ENCODE data around the gene HDAC2. TPM values are rescaled to one million over a fixed set of nuclear protein-coding genes. Genes with fewer than 3 reads are reported as not detected.
"Not testable (repeated sequence)": the region's sequence is repeated elsewhere in the genome, so short reads cannot be mapped to it uniquely, and the experiment has no call there.

Gene HDAC2
- 104 to 116 TPM (median 104 TPM) in 3 replicates for total RNA-seq
- long read RNA-seq, full-length matches to known transcripts: 104 of 122 reads
- long read RNA-seq, partial matches to known transcripts: 11 of 122 reads
- long read RNA-seq, other reads (novel, unspliced or antisense): 7 of 122 reads

DNA sequence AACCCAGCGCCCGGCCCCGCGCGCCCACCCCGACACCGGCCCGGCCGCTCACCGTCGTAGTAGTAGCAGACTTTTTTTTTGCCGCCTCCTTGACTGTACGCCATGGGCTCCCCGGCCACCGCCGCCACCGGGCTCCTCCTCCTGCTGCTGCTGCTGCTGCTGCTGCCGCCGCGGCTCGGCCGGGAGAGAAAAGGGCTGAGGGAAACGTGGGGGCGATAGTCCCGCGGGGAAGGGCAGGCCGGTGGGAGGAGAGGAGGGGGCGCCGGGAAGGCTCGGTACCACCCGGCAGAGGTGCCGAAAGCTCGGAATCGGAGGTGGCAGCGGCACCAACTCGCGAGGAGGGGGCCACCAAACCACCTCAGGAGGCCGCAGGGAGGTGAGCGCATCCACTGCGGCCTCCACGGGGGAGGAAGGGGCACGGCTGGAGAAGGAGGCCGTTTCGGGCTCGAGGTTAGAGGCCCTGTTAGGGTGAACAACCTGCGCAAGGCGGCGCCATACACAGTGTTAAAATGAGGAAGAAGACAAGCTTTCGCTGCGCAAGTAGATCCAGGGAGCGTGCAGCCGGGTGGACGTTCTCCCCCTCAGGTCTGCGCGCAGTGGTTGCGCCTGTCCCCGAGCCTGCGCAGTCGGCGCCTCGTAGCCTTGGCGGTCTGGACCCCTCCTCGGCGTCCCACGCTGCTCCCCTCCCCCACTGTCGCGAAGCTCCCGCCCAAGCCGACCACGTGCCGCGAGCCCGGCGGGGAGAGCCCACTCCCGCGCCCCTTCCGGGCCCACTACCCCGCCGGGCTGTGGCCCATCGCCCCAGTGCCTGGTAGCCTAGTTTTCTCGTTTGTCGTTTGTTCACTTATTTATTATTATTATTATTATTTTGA lies at the start of gene HDAC2:
TSS of gene HDAC2 (minus strand) at position 344 of the 872 bp plus-strand sequence. CDS start at position 104, 240 bp downstream.
- H3K4me1 Mint-ChIP-seq (ENCODE audit: low read depth): peaks cover 40% of the 10 kb centered on the region
- TF ChIP-seq, protein P1, sequence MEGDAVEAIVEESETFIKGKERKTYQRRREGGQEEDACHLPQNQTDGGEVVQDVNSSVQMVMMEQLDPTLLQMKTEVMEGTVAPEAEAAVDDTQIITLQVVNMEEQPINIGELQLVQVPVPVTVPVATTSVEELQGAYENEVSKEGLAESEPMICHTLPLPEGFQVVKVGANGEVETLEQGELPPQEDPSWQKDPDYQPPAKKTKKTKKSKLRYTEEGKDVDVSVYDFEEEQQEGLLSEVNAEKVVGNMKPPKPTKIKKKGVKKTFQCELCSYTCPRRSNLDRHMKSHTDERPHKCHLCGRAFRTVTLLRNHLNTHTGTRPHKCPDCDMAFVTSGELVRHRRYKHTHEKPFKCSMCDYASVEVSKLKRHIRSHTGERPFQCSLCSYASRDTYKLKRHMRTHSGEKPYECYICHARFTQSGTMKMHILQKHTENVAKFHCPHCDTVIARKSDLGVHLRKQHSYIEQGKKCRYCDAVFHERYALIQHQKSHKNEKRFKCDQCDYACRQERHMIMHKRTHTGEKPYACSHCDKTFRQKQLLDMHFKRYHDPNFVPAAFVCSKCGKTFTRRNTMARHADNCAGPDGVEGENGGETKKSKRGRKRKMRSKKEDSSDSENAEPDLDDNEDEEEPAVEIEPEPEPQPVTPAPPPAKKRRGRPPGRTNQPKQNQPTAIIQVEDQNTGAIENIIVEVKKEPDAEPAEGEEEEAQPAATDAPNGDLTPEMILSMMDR (IDR thresholded peaks at IDR 0.05): peak; percentile 5
- H3K36me3 Mint-ChIP-seq (ENCODE audit: low read depth): no peaks in the 10 kb centered on the region
- H3K27ac Mint-ChIP-seq (ENCODE audit: unreplicated experiment): peak within 1 kb of the TSS; percentile 99
- H3K9me3 Mint-ChIP-seq (ENCODE audit: low read depth): no peaks in the 10 kb centered on the region
- DNase-seq (ENCODE audit: low spot score): peak; percentile 95
- H3K4me3 Mint-ChIP-seq (ENCODE audit: unreplicated experiment): peak within 1 kb of the TSS; percentile 99
- H3K27me3 Mint-ChIP-seq (ENCODE audit: low read depth): no peaks in the 10 kb centered on the region

DNA sequence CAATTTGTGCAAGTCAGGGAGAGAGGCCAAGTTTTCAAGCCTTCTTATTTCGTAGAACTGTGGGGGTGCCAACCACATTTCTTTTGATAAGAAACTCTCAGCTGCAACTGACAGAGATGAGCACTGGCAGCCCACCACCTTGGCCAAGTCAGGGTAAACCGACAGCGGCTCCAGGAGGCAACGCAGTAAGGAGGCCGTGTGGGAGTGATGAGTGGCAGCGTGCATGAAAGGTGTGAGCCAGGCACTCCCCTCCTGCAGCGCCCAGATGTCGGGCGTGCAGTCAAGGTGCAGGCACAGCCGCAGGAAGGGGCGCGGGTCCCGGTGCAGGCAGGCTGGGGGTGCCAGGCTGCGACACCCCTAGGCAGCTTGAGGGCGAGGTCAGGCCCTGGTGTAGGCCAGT lies 49.2 kb upstream of the HDAC2 start:
- TF ChIP-seq, protein P1 (IDR thresholded peaks at IDR 0.05): no peak
- Mint-ChIP-seq H3K4me1 (ENCODE audit: low read depth) (peaks cover 19% of the 10 kb centered on the region), H3K27me3 (ENCODE audit: low read depth) (no peaks in the 10 kb centered on the region), H3K4me3 (ENCODE audit: unreplicated experiment) (no peak overlapping the region), H3K9me3 (ENCODE audit: low read depth) (no peaks in the 10 kb centered on the region), H3K27ac (ENCODE audit: unreplicated experiment) (no peak overlapping the region), H3K36me3 (ENCODE audit: low read depth) (no peaks in the 10 kb centered on the region)
- DNase-seq (ENCODE audit: low spot score): no peak

DNA sequence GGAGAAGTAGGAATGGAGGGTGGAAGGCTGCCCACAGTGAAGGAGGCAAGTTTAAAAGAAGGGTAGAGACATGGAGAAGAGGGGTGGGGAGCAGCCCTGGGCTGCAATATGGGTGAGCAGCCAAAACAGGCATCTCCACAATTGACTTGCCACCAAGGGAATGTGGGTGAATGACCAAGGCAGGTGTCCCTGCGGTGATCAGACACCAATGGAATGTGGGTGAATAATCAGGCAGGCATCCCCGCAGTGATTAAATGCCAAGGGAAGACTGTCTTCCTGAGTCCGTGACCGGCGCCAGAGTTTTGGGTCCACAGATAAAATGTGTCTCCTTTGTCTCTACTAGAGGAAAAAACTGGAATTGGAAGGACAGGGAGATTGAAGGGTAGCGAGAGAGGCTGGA lies 46.2 kb upstream of the HDAC2 start:
- H3K27ac Mint-ChIP-seq (ENCODE audit: unreplicated experiment); DNase-seq (ENCODE audit: low spot score); H3K36me3 Mint-ChIP-seq (ENCODE audit: low read depth); H3K27me3 Mint-ChIP-seq (ENCODE audit: low read depth); H3K9me3 Mint-ChIP-seq (ENCODE audit: low read depth); H3K4me3 Mint-ChIP-seq (ENCODE audit: unreplicated experiment): not testable (repeated sequence)
- H3K4me1 Mint-ChIP-seq (ENCODE audit: low read depth): peaks cover 19% of the 10 kb centered on the region

DNA sequence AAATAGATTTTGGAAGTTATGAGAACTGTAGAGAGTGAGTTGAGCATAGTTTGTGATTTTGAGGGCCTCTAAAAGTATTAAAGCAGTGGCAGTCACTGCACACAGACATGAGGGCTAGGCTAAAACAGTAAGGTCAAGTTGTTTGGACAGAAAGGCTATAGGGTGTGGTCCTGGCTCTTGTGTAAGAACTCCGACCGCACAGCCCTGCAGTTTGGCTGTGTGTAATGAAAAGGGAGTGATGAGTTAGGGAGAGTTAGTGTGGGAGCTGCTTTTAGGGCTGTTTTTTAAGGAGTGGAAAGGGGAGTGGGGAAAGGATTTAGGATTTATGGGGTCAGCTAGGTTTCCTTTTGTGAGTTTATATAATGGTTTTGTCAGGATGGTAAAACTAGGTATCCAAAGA lies 43.2 kb upstream of the HDAC2 start:
- H3K27ac Mint-ChIP-seq (ENCODE audit: unreplicated experiment); H3K9me3 Mint-ChIP-seq (ENCODE audit: low read depth); H3K4me3 Mint-ChIP-seq (ENCODE audit: unreplicated experiment); DNase-seq (ENCODE audit: low spot score); H3K36me3 Mint-ChIP-seq (ENCODE audit: low read depth); H3K27me3 Mint-ChIP-seq (ENCODE audit: low read depth): not testable (repeated sequence)
- H3K4me1 Mint-ChIP-seq (ENCODE audit: low read depth): peaks cover 19% of the 10 kb centered on the region

DNA sequence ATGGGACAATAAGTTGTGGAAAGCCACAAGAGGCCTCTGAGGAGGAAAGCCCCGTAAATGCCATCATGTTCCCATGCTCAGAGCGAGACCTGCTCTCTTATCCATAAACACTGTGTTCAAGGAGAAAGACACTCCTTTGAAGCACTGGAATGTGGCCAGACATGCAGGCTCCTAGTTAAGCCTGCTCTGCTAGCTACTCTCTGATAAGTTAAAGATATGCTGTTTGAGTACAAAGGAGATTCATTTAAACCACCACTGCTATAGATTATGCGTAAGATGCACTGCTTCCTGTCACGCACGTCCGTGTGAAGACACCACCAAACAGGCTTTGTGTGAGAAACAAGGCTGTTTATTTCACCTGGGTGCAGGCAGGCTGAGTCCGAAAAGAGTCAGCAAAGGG lies 40.5 kb upstream of the HDAC2 start:
- not testable (repeated sequence) for H3K27ac Mint-ChIP-seq (ENCODE audit: unreplicated experiment); H3K36me3 Mint-ChIP-seq (ENCODE audit: low read depth); H3K27me3 Mint-ChIP-seq (ENCODE audit: low read depth); DNase-seq (ENCODE audit: low spot score); H3K9me3 Mint-ChIP-seq (ENCODE audit: low read depth); H3K4me3 Mint-ChIP-seq (ENCODE audit: unreplicated experiment)
- peaks cover 14% of the 10 kb centered on the region for H3K4me1 Mint-ChIP-seq (ENCODE audit: low read depth)

DNA sequence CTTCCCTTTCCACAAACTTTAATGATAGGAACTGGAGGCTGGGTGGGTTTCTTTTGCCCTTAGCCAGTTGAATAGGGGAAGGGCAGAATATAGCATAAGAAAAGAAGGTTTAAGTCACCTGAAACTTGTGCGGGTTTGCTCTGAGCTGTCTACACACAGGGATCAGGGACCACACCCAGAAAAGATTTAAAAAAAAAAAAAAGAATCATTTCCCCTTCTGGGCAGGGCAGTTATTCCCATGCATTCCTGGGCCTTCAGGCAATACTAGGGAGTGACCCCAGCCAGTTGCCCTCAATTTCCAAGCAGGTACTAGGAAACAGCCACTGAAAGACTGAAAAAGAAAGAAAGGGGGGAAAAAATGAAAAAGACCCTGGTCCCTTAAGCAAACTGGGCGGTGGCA lies 39.6 kb upstream of the HDAC2 start:
- H3K27ac Mint-ChIP-seq (ENCODE audit: unreplicated experiment): no peak overlapping the region
- peaks cover 10% of the 10 kb centered on the region for H3K4me1 Mint-ChIP-seq (ENCODE audit: low read depth)
- no peak overlapping the region for H3K4me3 Mint-ChIP-seq (ENCODE audit: unreplicated experiment)
- H3K36me3 Mint-ChIP-seq (ENCODE audit: low read depth): no peaks in the 10 kb centered on the region
- TF ChIP-seq, protein P1 (IDR thresholded peaks at IDR 0.05): no peak
- H3K27me3 Mint-ChIP-seq (ENCODE audit: low read depth): no peaks in the 10 kb centered on the region
- H3K9me3 Mint-ChIP-seq (ENCODE audit: low read depth): no peaks in the 10 kb centered on the region
- no peak for DNase-seq (ENCODE audit: low spot score)
